Breast epithelium (tissue), 4 donors: ENCODE data around the gene SH2D3C. TPM values are rescaled to one million over a fixed set of nuclear protein-coding genes. Genes with fewer than 3 reads are reported as not detected.

Experiments used
- DNase-seq, 2 donors: peaks; one replicate each; pipeline ENCODE4 v3.0.0-alpha.2; 2019; ENCODE audit warnings: low spot score in 2 of 2
- H3K27ac ChIP-seq, 2 donors: fragments of 200-600 bp; sonication (generic) in 1 of 2; one replicate each; pipeline ENCODE4 v1.5.1; 2016 to 2019; ENCODE audit warnings: mild to moderate bottlenecking in 1 of 2
- H3K27me3 ChIP-seq, 2 donors: fragments of 200-600 bp; sonication (generic) in 1 of 2; one replicate each; pipeline versions ENCODE4 v1.5.1 to v1.6.0; 2017 to 2019; ENCODE audit warnings: control low read depth in 1 of 2, mild to moderate bottlenecking in 1 of 2
- H3K36me3 ChIP-seq: fragments of 200-600 bp; one replicate; pipeline ENCODE4 v1.5.1; 2019
- H3K4me1 ChIP-seq, 2 donors: fragments of 200-600 bp; sonication (generic); one replicate each; pipeline ENCODE4 v1.5.1; 2016 to 2019; ENCODE audit warnings: control low read depth in 1 of 2
- H3K4me3 ChIP-seq, 3 donors: fragments of 200-600 bp; sonication (generic); 1 replicate in 2 of 3; 2 replicates in 1 of 3; pipeline ENCODE4 v1.5.1; 2016 to 2019; ENCODE audit warnings: mild to moderate bottlenecking in 3 of 3, moderate library complexity in 2 of 3
- H3K9me3 ChIP-seq, 2 donors: fragments of 200-600 bp; sonication (generic) in 1 of 2; one replicate each; pipeline ENCODE4 v1.5.1; 2016 to 2019; ENCODE audit warnings: control low read depth in 1 of 2
- CTCF ChIP-seq, 3 donors: fragments of 450-650 bp; IDR thresholded peaks; one replicate each; pipeline ENCODE4 v1.5.1; 2016 to 2017; ENCODE audit warnings: antibody characterized with exemption in 3 of 3, mild to moderate bottlenecking in 3 of 3, moderate library complexity in 3 of 3
- POLR2A ChIP-seq: fragments of 450-650 bp; IDR thresholded peaks from one replicate; pipeline ENCODE4 v1.6.1; 2016; ENCODE audit warnings: antibody characterized with exemption, mild to moderate bottlenecking, moderate library complexity
- POLR2AphosphoS5 ChIP-seq, 3 donors: sonication (generic); formaldehyde crosslinking; IDR thresholded peaks; one replicate each; pipeline ENCODE4 v1.6.1; 2017; ENCODE audit warnings: antibody characterized with exemption in 3 of 3
- intact Hi-C: fragments of 100-400 bp; cut with DNase I; formaldehyde crosslinking; loops from one replicate; pipeline ENCODE4 v1.15.1; 2023; ENCODE audit warnings: low total_unique reads
- total RNA-seq, 3 donors: library from RNA; depleted of rRNA; stranded (reverse); fragments of >200 nt; gene quantifications; one replicate each; pipeline ENCODE4 v1.1.0, GENCODE V29; 2016

SH2D3C gene
- total RNA-seq, 3 donors from 2014 or later = 6.0 to 15.4 (median 6.9) TPM

- Histone ChIP-seq H3K27ac (peak overlapping the region; percentile 12 to 68), H3K4me3 (peak overlapping the region in 2 of 3 donors; percentile 35 to 55), H3K4me1 (no peaks in the 10 kb centered on the region), H3K9me3 (no peaks in the 10 kb centered on the region), H3K27me3 (no peaks in the 10 kb centered on the region), H3K36me3 (peaks cover 14% of the 10 kb centered on the region)
- no peak for TF ChIP-seq CTCF (IDR thresholded peaks at IDR 0.05)
- DNase-seq = no peak
- intact Hi-C loops = loop anchor here (1.0 to 5.0 kb wide), 2 partner anchors 38 to 1138 kb away; partner anchors contain the start of genes DOLK and NUP188
Measured at GRCh38 chr9:127809540-127810377, 31.3 kb upstream of the SH2D3C start.

- Histone ChIP-seq H3K36me3 (peaks cover 14% of the 10 kb centered on the region), H3K9me3 (no peaks in the 10 kb centered on the region), H3K4me3 (peak overlapping the region in 2 of 3 donors; percentile 35 to 55), H3K4me1 (peaks cover 4 to 5% of the 10 kb centered on the region in 2 donors), H3K27me3 (no peaks in the 10 kb centered on the region), H3K27ac (peak overlapping the region in 1 of 2 donors; percentile 10)
- TF ChIP-seq POLR2A (no peak), CTCF (IDR thresholded peaks at IDR 0.05) (no peak), POLR2AphosphoS5 (IDR thresholded peaks at IDR 0.05) (no peak)
- no peak for DNase-seq
- intact Hi-C loops = no loop called here
Measured at GRCh38 chr9:127809002-127809539, 30.6 kb upstream of the SH2D3C start.

- Histone ChIP-seq H3K4me3 (no peak overlapping the region), H3K27ac (no peak overlapping the region), H3K27me3 (no peaks in the 10 kb centered on the region), H3K36me3 (peaks cover 14% of the 10 kb centered on the region), H3K4me1 (peaks cover 9 to 10% of the 10 kb centered on the region in 2 donors), H3K9me3 (no peaks in the 10 kb centered on the region)
- intact Hi-C loops = no loop called here
- no peak for DNase-seq
- TF ChIP-seq POLR2AphosphoS5 (IDR thresholded peaks at IDR 0.05) (no peak), POLR2A (no peak), CTCF (IDR thresholded peaks at IDR 0.05) (no peak)
Measured at GRCh38 chr9:127808347-127809001, 30.0 kb upstream of the SH2D3C start.

- H3K9me3 ChIP-seq = no peaks in the 10 kb centered on the region
- no peaks in the 10 kb centered on the region for H3K27me3 ChIP-seq
- H3K36me3 ChIP-seq = peaks cover 4% of the 10 kb centered on the region
- H3K4me1 ChIP-seq = peaks cover 9 to 10% of the 10 kb centered on the region in 2 donors
- no peak for DNase-seq
- intact Hi-C loops = no loop called here
- TF ChIP-seq POLR2AphosphoS5 (IDR thresholded peaks at IDR 0.05) (no peak), CTCF (IDR thresholded peaks at IDR 0.05) (no peak), POLR2A (no peak)
- no peak overlapping the region for H3K27ac ChIP-seq
- no peak overlapping the region for H3K4me3 ChIP-seq
Measured at GRCh38 chr9:127806871-127807270, 28.4 kb upstream of the SH2D3C start.

GRCh38 chr9:127805620-127806019 lies 27.2 kb upstream of the SH2D3C start:
- Histone ChIP-seq H3K27me3 (no peaks in the 10 kb centered on the region), H3K27ac (no peak overlapping the region), H3K9me3 (no peaks in the 10 kb centered on the region), H3K4me1 (peaks cover 9 to 10% of the 10 kb centered on the region in 2 donors), H3K4me3 (no peak overlapping the region), H3K36me3 (peaks cover 4% of the 10 kb centered on the region)
- intact Hi-C loops = no loop called here
- no peak for DNase-seq
- no peak for TF ChIP-seq POLR2AphosphoS5 (IDR thresholded peaks at IDR 0.05)
- no peak for TF ChIP-seq POLR2A
- no peak for TF ChIP-seq CTCF (IDR thresholded peaks at IDR 0.05)
